CD14-positive monocyte (primary cell): ENCODE results near the gene KCNJ5. TPM values are rescaled to one million over a fixed set of nuclear protein-coding genes. Genes with fewer than 3 reads are reported as not detected.

Experiments used
- DNase-seq, 3 donors: peaks; one replicate each; pipeline ENCODE4 v3.0.0-alpha.2; 2011 to 2022
- H2AFZ ChIP-seq: 2 replicates; pipeline ENCODE4 v1.6.0; 2012; ENCODE audit warnings: mild to moderate bottlenecking, low read depth, low read length, inconsistent platforms; ENCODE audit not compliant: insufficient read depth, poor library complexity, severe bottlenecking
- H3K27ac ChIP-seq, 2 donors: 1 replicate in 1 of 2; 2 replicates in 1 of 2; pipeline ENCODE4 v1.5.1; 2012 to 2013; ENCODE audit warnings: low read length in 2 of 2, control low read depth in 1 of 2, inconsistent platforms in 1 of 2, low read depth in 1 of 2, mild to moderate bottlenecking in 1 of 2
- H3K27me3 ChIP-seq, 2 donors: one replicate each; pipeline versions ENCODE4 v1.6.0 to v1.6.1; 2011 to 2013; ENCODE audit warnings: low read length in 2 of 2; ENCODE audit not compliant: control insufficient read depth in 2 of 2, insufficient read depth in 2 of 2
- H3K36me3 ChIP-seq, 2 donors: replicated peaks in 1 of 2; 1 replicate in 1 of 2; 2 replicates in 1 of 2; pipeline versions ENCODE4 v1.5.1 to v1.6.1; 2012 to 2013; ENCODE audit warnings: low read length in 2 of 2, control low read depth in 1 of 2, inconsistent platforms in 1 of 2, mild to moderate bottlenecking in 1 of 2; ENCODE audit not compliant: insufficient read depth in 2 of 2, control insufficient read depth in 1 of 2
- H3K4me1 ChIP-seq, 2 donors: 1 replicate in 1 of 2; 2 replicates in 1 of 2; pipeline versions ENCODE4 v1.5.1 to v1.6.1; 2012 to 2013; ENCODE audit warnings: low read length in 2 of 2, control low read depth in 1 of 2, inconsistent platforms in 1 of 2, mild to moderate bottlenecking in 1 of 2, moderate library complexity in 1 of 2; ENCODE audit not compliant: insufficient read depth in 2 of 2, control insufficient read depth in 1 of 2
- H3K4me2 ChIP-seq: replicated peaks from 2 replicates; pipeline ENCODE3; 2012; ENCODE audit warnings: low read length, moderate library complexity, mild to moderate bottlenecking; ENCODE audit not compliant: poor library complexity, severe bottlenecking; ENCODE audit errors: extremely low read depth
- H3K4me3 ChIP-seq, 3 experiments: fragments of 200-600 bp in 1 of 3; sonication (generic) in 1 of 3; replicated peaks in 1 of 3; 1 replicate in 2 of 3; 2 replicates in 1 of 3; pipeline ENCODE4 v1.5.1; 2011 to 2013; ENCODE audit warnings: low read length in 3 of 3, mild to moderate bottlenecking in 3 of 3, control low read depth in 2 of 3, low read depth in 2 of 3, inconsistent platforms in 1 of 3, moderate library complexity in 1 of 3
- H3K79me2 ChIP-seq: 2 replicates; pipeline ENCODE4 v1.6.0; 2012; ENCODE audit warnings: mild to moderate bottlenecking, control low read depth, inconsistent platforms, low read length, moderate library complexity; ENCODE audit not compliant: insufficient read depth
- H3K9ac ChIP-seq: 2 replicates; pipeline ENCODE4 v1.6.0; 2017; ENCODE audit warnings: low read length, mild to moderate bottlenecking; ENCODE audit not compliant: insufficient read depth, poor library complexity, severe bottlenecking
- H3K9me3 ChIP-seq, 2 donors: replicated peaks in 1 of 2; 1 replicate in 1 of 2; 2 replicates in 1 of 2; pipeline versions ENCODE4 v1.5.1 to v1.6.1; 2012 to 2013; ENCODE audit warnings: low read length in 2 of 2, control low read depth in 1 of 2; ENCODE audit not compliant: control insufficient read depth in 1 of 2, insufficient read depth in 1 of 2
- H4K20me1 ChIP-seq: 2 replicates; pipeline ENCODE4 v1.6.0; 2012; ENCODE audit warnings: mild to moderate bottlenecking, low read length, control low read depth, moderate library complexity; ENCODE audit not compliant: insufficient read depth
- H3K27ac Mint-ChIP-seq, 7 donors: one replicate each; pipeline ENCODE4 v1.8.0; 2020; ENCODE audit warnings: mild to moderate bottlenecking in 7 of 7, mixed read lengths in 7 of 7, moderate library complexity in 6 of 7, inconsistent platforms in 2 of 7
- H3K27me3 Mint-ChIP-seq, 3 donors: one replicate each; pipeline ENCODE4 v1.8.0; 2021 to 2022; ENCODE audit warnings: low read depth in 3 of 3, mild to moderate bottlenecking in 3 of 3, mixed read lengths in 3 of 3, moderate library complexity in 3 of 3, inconsistent platforms in 1 of 3
- H3K36me3 Mint-ChIP-seq, 2 donors: one replicate each; pipeline ENCODE4 v1.8.0; 2020; ENCODE audit warnings: mixed read lengths in 2 of 2, inconsistent platforms in 1 of 2, mild to moderate bottlenecking in 1 of 2
- H3K4me1 Mint-ChIP-seq: one replicate; pipeline ENCODE4 v1.8.0; 2020; ENCODE audit warnings: mild to moderate bottlenecking, mixed read lengths
- H3K4me3 Mint-ChIP-seq, 2 donors: one replicate each; pipeline ENCODE4 v1.8.0; 2020; ENCODE audit warnings: mild to moderate bottlenecking in 2 of 2, mixed read lengths in 2 of 2, moderate library complexity in 1 of 2
- H3K9me3 Mint-ChIP-seq, 7 donors: one replicate each; pipeline ENCODE4 v1.8.0; 2020 to 2022; ENCODE audit warnings: mixed read lengths in 7 of 7, mild to moderate bottlenecking in 6 of 7, moderate library complexity in 6 of 7, inconsistent platforms in 2 of 7
- CTCF ChIP-seq: fragments of 200-600 bp; IDR thresholded peaks from one replicate; pipeline ENCODE4 v1.8.0; 2022; ENCODE audit warnings: antibody characterized with exemption, mild to moderate bottlenecking
- WGBS: methylation state at CpG from one replicate; pipeline ENCODE4 v1.1.5; 2013; ENCODE audit warnings: missing lambda C conversion rate; ENCODE audit not compliant: insufficient coverage; 5-methylcytosine and 5-hydroxymethylcytosine counted together
- intact Hi-C, 2 donors: fragments of 100-400 bp; cut with micrococcal nuclease; formaldehyde crosslinking; loops; one replicate each; pipeline versions ENCODE4 v1.15.0 to v1.15.1; 2023
- polyA plus RNA-seq, 3 donors: library from polyadenylated mRNA; depleted of rRNA in 1 of 3; unstranded in 2 of 3; stranded (reverse) in 1 of 3; fragments of 300-500 nt in 2 of 3; fragments of >200 nt in 1 of 3; fragmentation: Illumina TruSeq in 2 of 3; gene quantifications; 1 replicate in 2 of 3; 2 replicates in 1 of 3; pipeline ENCODE4 v1.2.3, GENCODE V29; 2012 to 2021

KCNJ5 gene
- polyA plus RNA-seq, 3 donors = 0.03 TPM; not detected in 2

GRCh38 chr11:128946648-128947047 is 55.5 kb downstream of the KCNJ5 start:
- WGBS = no CpG with 5 or more reads among the region's 2 CpGs
- intact Hi-C loops = no loop called here
- no peak overlapping the region for H3K4me2 ChIP-seq
- H3K36me3 ChIP-seq = no peaks in the 10 kb centered on the region
- H3K4me3 ChIP-seq = no peak overlapping the region
- no peak overlapping the region for H3K4me3 Mint-ChIP-seq
- TF ChIP-seq CTCF = no peak
- no peaks in the 10 kb centered on the region for H4K20me1 ChIP-seq
- H3K9me3 Mint-ChIP-seq = no peaks in the 10 kb centered on the region
- no peak for DNase-seq
- no peak overlapping the region for H2AFZ ChIP-seq
- H3K27me3 ChIP-seq = no peaks in the 10 kb centered on the region
- H3K27me3 Mint-ChIP-seq = peaks cover 2 to 3% (median 2%) of the 10 kb centered on the region in 3 donors
- H3K79me2 ChIP-seq = no peaks in the 10 kb centered on the region
- no peak overlapping the region for H3K9ac ChIP-seq
- H3K4me1 Mint-ChIP-seq = peaks cover 1% of the 10 kb centered on the region
- no peaks in the 10 kb centered on the region for H3K4me1 ChIP-seq
- no peak overlapping the region for H3K27ac ChIP-seq
- H3K9me3 ChIP-seq = no peaks in the 10 kb centered on the region
- H3K27ac Mint-ChIP-seq = no peak overlapping the region
- H3K36me3 Mint-ChIP-seq = no peaks in the 10 kb centered on the region

- intact Hi-C loops = no loop called here
- Mint-ChIP-seq H3K27ac (no peak overlapping the region), H3K9me3 (no peaks in the 10 kb centered on the region), H3K4me1 (peaks cover 1% of the 10 kb centered on the region), H3K36me3 (no peaks in the 10 kb centered on the region), H3K4me3 (no peak overlapping the region), H3K27me3 (peaks cover 2 to 3% (median 2%) of the 10 kb centered on the region in 3 donors)
- no peak for DNase-seq
- 40% methylated on average over 2 of the region's 2 CpGs for WGBS
- H3K79me2 ChIP-seq = no peaks in the 10 kb centered on the region
- no peaks in the 10 kb centered on the region for H3K36me3 ChIP-seq
- no peak overlapping the region for H3K4me3 ChIP-seq
- H3K9me3 ChIP-seq = no peaks in the 10 kb centered on the region
- H4K20me1 ChIP-seq = no peaks in the 10 kb centered on the region
- no peak overlapping the region for H3K9ac ChIP-seq
- no peak overlapping the region for H3K27ac ChIP-seq
- H2AFZ ChIP-seq = no peak overlapping the region
- no peak for TF ChIP-seq CTCF
- H3K27me3 ChIP-seq = no peaks in the 10 kb centered on the region
- no peak overlapping the region for H3K4me2 ChIP-seq
- H3K4me1 ChIP-seq = no peaks in the 10 kb centered on the region
Observed at GRCh38 chr11:128947773-128948172, 56.6 kb downstream of the KCNJ5 start.
